GM12801 (cell line): ENCODE measurements around the gene CDS2.

ENCODE experiments used
- TF ChIP-seq, protein P1 (sequence below): IDR thresholded peaks from one replicate; pipeline ENCODE4 v1.5.1; 2011; ENCODE audit warnings: control low read depth; ENCODE audit not compliant: insufficient read length; ENCODE audit errors: extremely low read depth

The CDS2 gene

DNA sequence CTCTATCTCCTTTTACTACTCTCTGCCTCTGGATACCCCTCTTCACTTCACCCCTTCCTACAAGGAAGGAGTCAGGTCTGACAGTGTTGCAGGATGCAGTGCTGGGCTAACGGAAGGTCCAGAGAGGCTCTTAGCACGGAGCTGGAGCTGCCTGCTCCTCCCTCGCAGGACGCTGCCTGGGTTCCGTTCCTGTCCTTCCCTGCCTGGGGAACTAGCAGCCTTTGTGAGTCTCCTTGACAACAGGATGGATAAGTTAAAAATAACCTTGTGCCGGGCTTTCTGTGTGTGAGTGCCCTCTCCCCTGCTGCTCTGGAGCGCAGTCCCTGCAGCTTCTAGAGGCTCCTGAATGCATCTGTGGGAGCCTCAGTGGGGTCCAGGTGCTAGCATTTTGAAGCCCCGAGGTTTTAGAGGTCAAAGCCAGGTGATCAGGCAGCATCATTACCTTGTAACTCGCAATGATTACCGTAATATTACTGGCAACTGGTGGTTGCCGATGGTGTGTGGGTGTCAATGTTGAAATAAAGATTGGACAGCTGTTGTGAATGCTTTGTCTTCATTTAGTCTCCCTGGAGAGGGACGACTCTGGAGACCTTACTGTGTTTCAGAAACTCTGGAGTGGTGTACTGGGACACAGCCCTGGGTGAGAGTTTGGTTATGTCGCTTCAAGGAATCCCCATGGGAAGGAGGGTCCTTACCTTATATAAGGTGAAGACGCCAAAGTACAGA lies 44.4 kb downstream of the CDS2 start:
- TF ChIP-seq, protein P1, sequence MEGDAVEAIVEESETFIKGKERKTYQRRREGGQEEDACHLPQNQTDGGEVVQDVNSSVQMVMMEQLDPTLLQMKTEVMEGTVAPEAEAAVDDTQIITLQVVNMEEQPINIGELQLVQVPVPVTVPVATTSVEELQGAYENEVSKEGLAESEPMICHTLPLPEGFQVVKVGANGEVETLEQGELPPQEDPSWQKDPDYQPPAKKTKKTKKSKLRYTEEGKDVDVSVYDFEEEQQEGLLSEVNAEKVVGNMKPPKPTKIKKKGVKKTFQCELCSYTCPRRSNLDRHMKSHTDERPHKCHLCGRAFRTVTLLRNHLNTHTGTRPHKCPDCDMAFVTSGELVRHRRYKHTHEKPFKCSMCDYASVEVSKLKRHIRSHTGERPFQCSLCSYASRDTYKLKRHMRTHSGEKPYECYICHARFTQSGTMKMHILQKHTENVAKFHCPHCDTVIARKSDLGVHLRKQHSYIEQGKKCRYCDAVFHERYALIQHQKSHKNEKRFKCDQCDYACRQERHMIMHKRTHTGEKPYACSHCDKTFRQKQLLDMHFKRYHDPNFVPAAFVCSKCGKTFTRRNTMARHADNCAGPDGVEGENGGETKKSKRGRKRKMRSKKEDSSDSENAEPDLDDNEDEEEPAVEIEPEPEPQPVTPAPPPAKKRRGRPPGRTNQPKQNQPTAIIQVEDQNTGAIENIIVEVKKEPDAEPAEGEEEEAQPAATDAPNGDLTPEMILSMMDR, result no peak

DNA sequence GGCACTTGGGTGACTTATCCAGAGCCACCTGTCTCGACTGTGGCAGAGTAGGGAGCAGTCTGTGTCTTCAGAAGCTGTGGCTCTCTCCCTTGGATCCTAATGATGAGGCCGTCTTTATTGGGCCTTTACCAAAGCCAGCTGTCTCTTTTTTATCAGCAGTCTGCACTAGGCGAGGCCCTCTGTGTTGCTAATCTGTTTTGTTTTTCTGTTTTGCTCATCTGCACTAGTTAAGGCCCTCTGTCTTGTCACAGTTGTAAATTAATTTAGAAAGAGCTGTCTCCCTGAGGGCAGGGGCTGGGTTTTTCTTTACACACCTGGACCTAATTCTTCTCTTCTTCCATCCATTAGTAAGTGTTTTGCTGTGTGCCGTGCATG lies 45.0 kb downstream of the CDS2 start:
- TF ChIP-seq, protein P1, result no peak

DNA sequence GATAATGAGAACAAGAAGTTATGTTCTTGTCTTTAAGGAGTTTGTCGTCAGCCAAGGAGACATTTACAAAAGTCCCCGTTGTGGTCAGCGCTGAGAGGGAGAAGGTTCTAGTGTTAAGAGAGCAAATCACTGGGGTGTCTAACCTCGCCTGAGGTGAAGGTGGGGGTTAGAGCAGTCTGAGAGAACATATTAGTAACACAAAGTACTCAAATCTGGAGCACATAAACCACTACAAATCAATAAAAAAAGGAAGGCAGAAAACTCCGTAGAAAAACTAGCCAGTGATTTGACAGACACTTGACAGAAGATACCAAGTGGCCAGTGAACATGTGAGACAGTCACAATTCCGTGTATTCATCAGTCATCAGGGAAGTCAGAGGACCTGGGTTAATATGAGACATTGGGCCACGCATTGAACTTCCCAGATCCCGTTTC lies 45.4 kb downstream of the CDS2 start:
- TF ChIP-seq, protein P1, result no peak

DNA sequence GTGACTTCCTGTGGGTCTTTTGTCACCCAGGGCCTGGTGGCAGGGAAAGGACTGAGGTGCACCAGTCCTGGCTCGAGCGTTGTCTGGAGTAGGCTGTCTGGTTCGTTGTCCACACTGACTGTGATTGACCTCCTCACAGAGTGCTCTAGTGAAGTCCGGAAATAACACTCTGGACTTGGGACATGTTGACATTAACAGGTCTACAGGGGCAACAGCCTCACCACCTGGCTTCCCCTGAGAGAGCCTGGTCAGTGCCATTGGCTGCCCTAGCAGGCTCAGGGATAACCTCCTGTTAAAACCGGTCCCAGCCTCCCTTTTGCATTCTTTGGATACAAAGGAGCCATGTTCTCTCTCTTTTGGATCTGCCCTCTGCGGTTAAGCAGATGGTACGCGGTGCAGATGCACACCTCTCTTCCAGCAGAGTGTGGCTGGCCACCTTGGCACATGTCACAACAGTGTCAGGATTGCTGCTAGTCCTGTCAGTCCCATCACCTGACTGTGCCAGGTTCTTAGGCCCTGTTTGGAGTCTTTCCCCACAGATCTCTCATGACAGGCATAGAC lies 46.2 kb downstream of the CDS2 start:
- TF ChIP-seq, protein P1, result no peak

DNA sequence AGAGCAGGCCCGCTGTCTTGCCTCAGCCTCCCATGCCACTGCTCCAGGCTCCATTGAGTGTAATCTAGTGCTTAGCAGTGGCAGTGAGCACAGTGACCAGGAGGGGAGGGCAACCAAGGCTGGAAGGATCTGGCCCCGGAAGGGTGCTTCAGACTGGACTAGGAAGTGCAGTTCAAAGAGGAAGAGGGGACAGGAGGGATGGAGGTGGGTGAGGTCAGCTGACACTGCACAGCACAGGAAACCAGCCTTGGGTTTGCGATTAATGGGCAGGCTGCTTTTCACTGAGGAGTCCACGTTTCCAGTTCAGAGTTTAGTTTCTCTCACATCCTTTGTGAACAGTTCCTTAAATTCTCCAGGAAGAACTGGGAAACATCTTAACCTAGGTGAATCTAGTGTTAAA lies 46.9 kb downstream of the CDS2 start:
- TF ChIP-seq, protein P1, result no peak

DNA sequence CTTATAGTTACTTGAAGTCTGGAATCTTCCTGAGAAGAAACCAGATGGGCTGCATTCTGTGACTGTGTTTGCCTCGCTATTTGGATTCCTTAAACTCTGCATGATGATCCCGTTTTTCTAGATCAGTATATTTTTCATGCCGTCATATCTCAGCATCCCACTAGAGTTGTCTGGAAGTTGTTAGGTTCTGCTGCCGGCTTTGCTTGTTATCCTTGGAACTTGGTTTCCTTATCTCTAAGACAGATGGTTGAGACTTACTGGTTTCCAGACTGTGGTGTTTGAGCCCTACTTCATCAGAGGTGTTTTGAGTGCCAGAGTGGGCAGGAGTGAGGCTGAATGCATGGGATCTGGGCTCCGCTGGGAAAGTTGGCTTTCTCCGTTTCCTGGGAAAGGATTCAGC lies 50.3 kb downstream of the CDS2 start:
- TF ChIP-seq, protein P1, result no peak

DNA sequence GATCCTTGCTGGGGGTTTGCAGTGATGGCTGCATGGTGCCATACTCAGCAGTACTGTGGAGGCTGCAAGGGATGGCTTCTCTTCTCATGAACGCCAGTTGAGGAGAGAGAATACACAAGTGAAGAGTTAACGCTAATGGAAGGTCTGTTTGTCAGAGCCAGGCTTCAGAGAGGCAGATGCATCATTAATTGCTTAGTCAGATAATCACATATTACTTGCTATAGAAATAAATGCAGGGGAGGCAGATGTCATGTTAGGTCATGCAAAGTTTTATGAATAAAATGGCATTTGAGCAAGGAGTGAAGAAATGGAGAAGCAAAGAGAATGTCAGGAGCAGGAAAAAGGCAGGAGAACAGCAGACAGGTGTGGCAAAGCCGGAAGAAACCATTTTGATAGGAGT lies 51.2 kb downstream of the CDS2 start:
- TF ChIP-seq, protein P1, result no peak
